HepG2 (cell line): Measurements from ENCODE around the gene DGCR6L. TPM values are rescaled to one million over a fixed set of nuclear protein-coding genes. Genes with fewer than 3 reads are reported as not detected.
"Not testable (repeated sequence)": the region's sequence is repeated elsewhere in the genome, so short reads cannot be mapped to it uniquely, and the experiment has no call there.

ENCODE experiments used
- ATAC-seq: fragments of 200-7000 bp; cut with Tn5 transposase; 3 replicates; pipeline ENCODE4 v1.9.1; 2020; ENCODE audit warnings: mild to moderate bottlenecking, moderate library complexity
- BruUV-seq: library from RNA; stranded (reverse); fragments of 400-500 nt; replicated peaks from 2 replicates; lab custom pipeline; 2021; lab: Mats Ljungman, UMichigan
- CTCF ChIA-PET: fragments of 300-600 bp; formaldehyde crosslinking; extraction: SDS; loops from one replicate; lab custom pipeline; 2021; ENCODE audit warnings: low total read pairs, inconsistent platforms, low intra/inter-chr PET ratio; lab: Yijun Ruan, JAX
- POLR2A ChIA-PET: fragments of 350-600 bp; sonication (Branson Sonifier 250); formaldehyde crosslinking; loops from one replicate; lab custom pipeline; 2020; ENCODE audit warnings: antibody characterized with exemption, inconsistent platforms; lab: Yijun Ruan, JAX
- DNase-seq: peaks from one replicate; pipeline ENCODE4 v3.0.0-alpha.2; 2015; ENCODE audit warnings: low spot score
- FAIRE-seq: peaks from 3 replicates; lab custom pipeline; 2011; peaks lifted over from hg19 to GRCh38; lab: Jason Lieb, UNC
- H2AFZ ChIP-seq: one replicate; pipeline ENCODE4 v1.6.1; 2011; ENCODE audit warnings: low read length, inconsistent platforms
- H3K27ac ChIP-seq: fragments of 300-600 bp; 3 replicates; pipeline ENCODE4 v1.8.0; 2011; ENCODE audit warnings: mixed run types, mild to moderate bottlenecking, mixed read lengths, low read length, inconsistent platforms; ENCODE audit not compliant: insufficient read depth; ENCODE audit errors: extremely low read length
- H3K27me3 ChIP-seq, 2 experiments: fragments of 200-600 bp in 1 of 2; 2 replicates in 1 of 2; 3 replicates in 1 of 2; pipeline versions ENCODE4 v1.6.0 to v1.8.0; 2011; ENCODE audit warnings: low read length in 2 of 2, mild to moderate bottlenecking in 2 of 2, moderate library complexity in 2 of 2, inconsistent platforms in 1 of 2; ENCODE audit not compliant: insufficient read depth in 2 of 2, control insufficient read depth in 1 of 2
- H3K36me3 ChIP-seq, 2 experiments: fragments of 200-600 bp in 1 of 2; replicated peaks in 1 of 2; 2 replicates in 1 of 2; 3 replicates in 1 of 2; pipeline versions ENCODE4 v1.5.1 to v1.8.0; 2011; ENCODE audit warnings: low read length in 2 of 2, inconsistent platforms in 1 of 2; ENCODE audit not compliant: insufficient read depth in 2 of 2, control insufficient read depth in 1 of 2
- H3K4me1 ChIP-seq: 2 replicates; pipeline ENCODE4 v1.5.1; 2012; ENCODE audit warnings: low read length, inconsistent platforms; ENCODE audit not compliant: insufficient read depth
- H3K4me2 ChIP-seq: 2 replicates; pipeline ENCODE4 v1.6.0; 2011; ENCODE audit warnings: low read depth, low read length, inconsistent platforms
- H3K4me3 ChIP-seq, 3 experiments: fragments of 200-600 bp in 1 of 3; sonication (generic), shearing (Covaris generic) in 1 of 3; replicated peaks in 1 of 3; 2 replicates each; pipeline ENCODE4 v1.5.1; 2011 to 2016; ENCODE audit warnings: low read length in 3 of 3, inconsistent platforms in 2 of 3, low read depth in 2 of 3, mild to moderate bottlenecking in 2 of 3, control low read depth in 1 of 3, mixed read lengths in 1 of 3; ENCODE audit not compliant: insufficient read depth in 1 of 3
- H3K79me2 ChIP-seq: one replicate; pipeline ENCODE4 v1.6.1; 2011; ENCODE audit warnings: low read length, inconsistent platforms; ENCODE audit not compliant: insufficient read depth
- H3K9ac ChIP-seq: 2 replicates; pipeline ENCODE4 v1.6.0; 2011; ENCODE audit warnings: mild to moderate bottlenecking, low read depth, low read length, inconsistent platforms; ENCODE audit not compliant: insufficient read depth
- H3K9me3 ChIP-seq: 2 replicates; pipeline ENCODE4 v1.5.1; 2012; ENCODE audit warnings: mild to moderate bottlenecking, low read length
- H4K20me1 ChIP-seq: 2 replicates; pipeline ENCODE4 v1.6.0; 2011; ENCODE audit warnings: inconsistent platforms, mild to moderate bottlenecking, low read length, moderate library complexity; ENCODE audit not compliant: insufficient read depth
- ATF7 ChIP-seq, 2 experiments: fragments of 450-650 bp in 1 of 2; sonication (generic) in 1 of 2; formaldehyde crosslinking in 1 of 2; IDR thresholded peaks; 2 replicates each; pipeline versions ENCODE4 v1.4.0 to v1.6.1; 2016 to 2020; ENCODE audit warnings: antibody characterized with exemption in 1 of 2, mild to moderate bottlenecking in 1 of 2, missing genetic modification reagents in 1 of 2
- KLF6 ChIP-seq: IDR thresholded peaks from 2 replicates; pipeline ENCODE4 v1.8.0; 2016; ENCODE audit warnings: missing biosample characterization, missing genetic modification reagents
- MAFK ChIP-seq, 2 experiments: IDR thresholded peaks in 1 of 2; conservative IDR thresholded peaks in 1 of 2; 2 replicates each; pipeline ENCODE4 v1.6.1; 2011; ENCODE audit warnings: improper control_type of control experiment in 2 of 2, low read length in 2 of 2
- TBX3 ChIP-seq: fragments of 450-650 bp; IDR thresholded peaks from 2 replicates; pipeline ENCODE4 v1.6.1; 2017; ENCODE audit warnings: antibody characterized with exemption, mild to moderate bottlenecking, inconsistent platforms, borderline replicate concordance
- ZKSCAN5 ChIP-seq: sonication (generic); formaldehyde crosslinking; IDR thresholded peaks from 2 replicates; pipeline ENCODE4 v1.5.1; 2020; ENCODE audit warnings: mild to moderate bottlenecking, missing genetic modification reagents
- WGBS: methylation state at CpG from one replicate; pipeline ENCODE4 v1.1.6; 2017; ENCODE audit warnings: low lambda C conversion rate; 5-methylcytosine and 5-hydroxymethylcytosine counted together
- in situ Hi-C: cut with HindIII; loops from 2 replicates; pipeline ENCODE4 v1.10.0; 2017; ENCODE audit warnings: low pct_unique_long_range_greater_than_20kb; ENCODE audit not compliant: extremely low pct_ligation_motif_present
- intact Hi-C: fragments of 100-400 bp; cut with micrococcal nuclease; formaldehyde crosslinking; loops from one replicate; pipeline ENCODE4 v1.10.0; 2022; ENCODE audit not compliant: unreplicated experiment
- polyA plus RNA-seq, 8 experiments: library from polyadenylated mRNA; depleted of rRNA in 3 of 8; stranded (reverse) in 7 of 8; unstranded in 1 of 8; fragments of >200 nt; fragmentation: Illumina TruSeq in 4 of 8; extraction: Trizol in 4 of 8; gene quantifications; 2 replicates each; pipeline versions ENCODE4 v1.2.1 to v1.2.3, GENCODE V29; 2011 to 2016; ENCODE audit warnings: low read depth in 4 of 8, missing spikeins in 1 of 8, mixed read lengths in 1 of 8; ENCODE audit not compliant: insufficient read depth in 1 of 8
- total RNA-seq, 5 experiments: library from RNA; depleted of rRNA; stranded (reverse); fragments of >200 nt; fragmentation: Illumina TruSeq; extraction: Trizol; gene quantifications; 2 replicates each; pipeline ENCODE4 v1.2.3, GENCODE V29; 2016; ENCODE audit warnings: low read depth in 1 of 5

The DGCR6L gene
- total and polyA plus RNA-seq, 2 of the 13 experiments (the other 11 are each of a cell fraction or from before 2014, with no cell fraction given): 17.5 to 35.3 TPM

DNA sequence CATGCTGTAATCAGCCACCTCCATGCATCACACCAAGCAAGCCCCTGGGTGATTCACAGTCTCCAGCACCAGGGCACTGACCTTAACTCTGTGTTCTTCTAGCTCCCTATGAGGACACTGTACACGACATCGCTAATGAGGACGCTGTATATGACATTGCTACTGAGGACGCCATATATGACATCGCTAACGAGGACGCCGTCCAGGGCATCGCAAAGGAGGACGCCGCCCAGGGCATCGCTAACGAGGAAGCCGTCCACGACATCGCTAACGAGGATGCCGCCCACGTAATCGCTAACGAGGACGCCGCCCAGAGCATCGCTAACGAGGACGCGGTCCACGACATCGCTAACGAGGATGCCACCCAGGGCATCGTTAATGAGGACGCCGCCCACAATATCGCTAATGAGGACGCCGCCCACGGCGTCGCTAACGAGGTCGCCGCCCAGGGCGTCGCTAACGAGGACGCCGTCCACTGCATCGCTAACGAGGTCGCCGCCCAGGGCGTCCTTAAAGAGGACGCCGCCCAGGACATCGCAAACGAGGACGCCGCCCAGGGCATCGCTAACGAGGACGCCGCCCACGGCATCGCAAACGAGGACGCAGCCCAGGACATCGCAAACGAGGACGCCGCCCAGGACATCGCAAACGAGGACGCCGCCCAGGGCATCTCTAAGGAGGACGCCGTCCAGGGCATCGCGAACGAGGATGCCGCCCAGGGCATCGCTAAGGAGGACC is 34.5 kb upstream of the DGCR6L start:
- Histone ChIP-seq H4K20me1 (no peaks in the 10 kb centered on the region), H3K4me1 (no peaks in the 10 kb centered on the region), H3K4me2 (no peak overlapping the region), H3K79me2 (no peaks in the 10 kb centered on the region), H3K36me3 (no peaks in the 10 kb centered on the region), H3K27me3 (no peaks in the 10 kb centered on the region), H3K9me3 (no peaks in the 10 kb centered on the region; the same call in 1 of the 2 replicates), H3K27ac (no peak overlapping the region), H3K9ac (no peak overlapping the region), H3K4me3 (no peak overlapping the region), H2AFZ (no peak overlapping the region)
- CTCF ChIA-PET: no interaction called here
- WGBS: 89% methylated on average over 81 of the region's 81 CpGs
- ATAC-seq (no peak), FAIRE-seq (no peak), DNase-seq (no peak)
- intact Hi-C loops (no loop called here), in situ Hi-C loops (no loop called here)
- BruUV-seq: no TSS peak
- TF ChIP-seq TBX3 (peak; percentile 42; the same call in 1 of the 2 replicates), ATF7 (IDR thresholded peaks at IDR 0.05) (peak; percentile 38; the same call in 1 of the 2 replicates), ATF7 (CRISPR knock-in tag; IDR thresholded peaks at IDR 0.05) (no peak), KLF6 (CRISPR knock-in tag) (no peak), ZKSCAN5 (CRISPR knock-in tag) (no peak)
- POLR2A ChIA-PET: no interaction called here

DNA sequence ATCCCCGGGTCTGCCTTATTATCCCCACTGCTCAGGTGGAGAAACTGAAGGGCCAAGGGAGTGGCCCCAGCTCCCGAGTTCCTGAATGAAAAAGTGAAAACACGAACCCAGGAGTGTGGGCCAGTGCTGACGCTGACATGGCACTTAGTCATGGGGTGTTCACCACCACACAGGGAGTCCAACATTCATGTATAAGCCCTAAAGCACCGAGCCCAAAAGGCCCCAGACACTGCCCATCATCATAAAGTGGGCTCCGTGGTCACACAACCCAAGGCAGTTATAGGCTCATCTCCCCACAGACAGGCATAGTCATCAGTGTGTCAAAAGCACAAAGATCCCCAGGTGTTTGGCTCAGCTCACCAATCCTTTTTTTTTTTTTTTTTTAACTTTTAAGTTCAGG is 32.7 kb upstream of the DGCR6L start:
- not testable (repeated sequence) for H3K9ac ChIP-seq, FAIRE-seq, ATAC-seq
- 30% methylated on average over 4 of the region's 6 CpGs for WGBS
- 0 out of 4 replicates have a peak, but pooled peaks of 1 of the 2 experiments have one; percentile 1 for TF ChIP-seq MAFK (conservative IDR thresholded peaks at IDR 0.05 in 1 of 2, IDR thresholded peaks at IDR 0.05 in 1 of 2; ENCODE audit: low read length in 2 of 2)
- TF ChIP-seq, all 625 proteins: peak for 1; not testable (repeated sequence) for 624
- H3K4me1 ChIP-seq, H3K27me3 ChIP-seq, DNase-seq, H2AFZ ChIP-seq, H3K4me2 ChIP-seq, H4K20me1 ChIP-seq, BruUV-seq, H3K9me3 ChIP-seq, CTCF ChIA-PET, intact Hi-C loops, H3K27ac ChIP-seq, H3K79me2 ChIP-seq, in situ Hi-C loops, H3K36me3 ChIP-seq, POLR2A ChIA-PET, H3K4me3 ChIP-seq: not testable (repeated sequence)

- H3K4me1 ChIP-seq, FAIRE-seq, ATAC-seq, BruUV-seq, DNase-seq, H3K4me2 ChIP-seq, H3K36me3 ChIP-seq, H2AFZ ChIP-seq, POLR2A ChIA-PET, H3K79me2 ChIP-seq, H3K4me3 ChIP-seq, H3K9ac ChIP-seq, CTCF ChIA-PET, H3K27me3 ChIP-seq, H3K27ac ChIP-seq, intact Hi-C loops, H3K9me3 ChIP-seq, H4K20me1 ChIP-seq, in situ Hi-C loops: not testable (repeated sequence)
- WGBS: no CpG with 5 or more reads among the region's 7 CpGs
These were observed 26.7 kb upstream of the DGCR6L start for GRCh38 chr22:20346553-20346952.
